Neural cell (in vitro differentiated cells): ENCODE data around the gene CD247. TPM values are rescaled to one million over a fixed set of nuclear protein-coding genes. Genes with fewer than 3 reads are reported as not detected.

Experiments used
- H2AFZ ChIP-seq: fragments of 200-600, 300-800 bp; sonication (generic), shearing (Covaris generic); 2 replicates; pipeline ENCODE4 v1.6.0; 2014; ENCODE audit warnings: low read depth, mild to moderate bottlenecking, antibody characterized with exemption, low read length, moderate library complexity
- H3F3A ChIP-seq: fragments of 200-600 bp; shearing (Covaris generic); 2 replicates; pipeline ENCODE4 v1.6.1; 2016; ENCODE audit warnings: mild to moderate bottlenecking, moderate library complexity, mixed read lengths, antibody characterized with exemption, low read length; ENCODE audit not compliant: insufficient read depth, poor library complexity, severe bottlenecking
- H3K27ac ChIP-seq: fragments of 200-600, 300-800 bp; sonication (generic), shearing (Covaris generic); 2 replicates; pipeline ENCODE4 v1.5.1; 2014; ENCODE audit warnings: mild to moderate bottlenecking, low read length, moderate library complexity
- H3K27me3 ChIP-seq: fragments of 300-800, 200-600 bp; sonication (generic), shearing (Covaris generic); 2 replicates; pipeline ENCODE4 v1.6.0; 2014; ENCODE audit warnings: mild to moderate bottlenecking, low read depth, low read length, moderate library complexity; ENCODE audit not compliant: insufficient read depth
- H3K36me3 ChIP-seq: fragments of 300-800, 200-600 bp; sonication (generic), shearing (Covaris generic); 2 replicates; pipeline ENCODE4 v1.5.1; 2014; ENCODE audit warnings: mild to moderate bottlenecking, antibody characterized with exemption, low read length, moderate library complexity; ENCODE audit not compliant: insufficient read depth
- H3K4me2 ChIP-seq: fragments of 300-800, 200-600 bp; sonication (generic), shearing (Covaris generic); 2 replicates; pipeline ENCODE4 v1.6.0; 2014; ENCODE audit warnings: mild to moderate bottlenecking, low read length
- H3K4me3 ChIP-seq: fragments of 300-800, 200-600 bp; sonication (generic), shearing (Covaris generic); 2 replicates; pipeline ENCODE4 v1.5.1; 2014; ENCODE audit warnings: mild to moderate bottlenecking, low read length, moderate library complexity
- H3K79me2 ChIP-seq: fragments of 200-600 bp; shearing (Covaris generic); replicated peaks from 2 replicates; pipeline ENCODE4 v1.6.0; 2014; ENCODE audit warnings: mild to moderate bottlenecking, low read length, moderate library complexity; ENCODE audit not compliant: insufficient read depth
- H3K9ac ChIP-seq: fragments of 300-800, 200-600 bp; sonication (generic), shearing (Covaris generic); 2 replicates; pipeline ENCODE4 v1.6.1; 2016; ENCODE audit warnings: mild to moderate bottlenecking, low read length, mixed read lengths
- H3K9me2 ChIP-seq: fragments of 200-600 bp; shearing (Covaris generic); 2 replicates; pipeline ENCODE4 v1.6.1; 2016; ENCODE audit warnings: mild to moderate bottlenecking, low read length, mixed read lengths; ENCODE audit not compliant: insufficient read depth
- H3K9me3 ChIP-seq: fragments of 200-600, 300-800 bp; sonication (generic), shearing (Covaris generic); 2 replicates; pipeline ENCODE4 v1.6.1; 2016; ENCODE audit warnings: mild to moderate bottlenecking, mixed run types, low read length, moderate library complexity, mixed read lengths
- H4K20me1 ChIP-seq: fragments of 200-600 bp; shearing (Covaris generic); 2 replicates; pipeline ENCODE4 v1.6.1; 2016; ENCODE audit warnings: mild to moderate bottlenecking, mixed run types; ENCODE audit not compliant: insufficient read depth
- EP300 ChIP-seq: fragments of 450-650 bp; conservative IDR thresholded peaks from 2 replicates; pipeline ENCODE4 v1.6.1; 2014; ENCODE audit warnings: antibody characterized with exemption, mild to moderate bottlenecking, moderate library complexity; ENCODE audit not compliant: poor library complexity, severe bottlenecking
- EZH2 ChIP-seq: fragments of 200-600, 300-800 bp; shearing (Covaris generic), sonication (generic); IDR thresholded peaks from 2 replicates; pipeline ENCODE4 v1.6.1; 2014; ENCODE audit warnings: antibody characterized with exemption, low read length, borderline replicate concordance, mild to moderate bottlenecking; ENCODE audit not compliant: insufficient read depth, poor library complexity, severe bottlenecking
- MXI1 ChIP-seq: fragments of 450-650 bp; conservative IDR thresholded peaks from 2 replicates; pipeline ENCODE4 v1.6.1; 2014; ENCODE audit warnings: antibody characterized with exemption, mild to moderate bottlenecking; ENCODE audit not compliant: poor library complexity, severe bottlenecking
- POLR2AphosphoS5 ChIP-seq: IDR thresholded peaks from 2 replicates; pipeline ENCODE4 v1.6.1; 2012
- RAD21 ChIP-seq: fragments of 450-650 bp; conservative IDR thresholded peaks from 2 replicates; pipeline ENCODE4 v1.6.1; 2014; ENCODE audit warnings: antibody characterized with exemption, mild to moderate bottlenecking, moderate library complexity
- SMC3 ChIP-seq: fragments of 450-650 bp; conservative IDR thresholded peaks from 2 replicates; pipeline ENCODE4 v1.6.1; 2014; ENCODE audit warnings: antibody characterized with exemption, mild to moderate bottlenecking, moderate library complexity; ENCODE audit not compliant: poor library complexity
- TAF1 ChIP-seq: IDR thresholded peaks from 2 replicates; pipeline ENCODE4 v1.6.1; 2012; ENCODE audit warnings: low read depth
- polyA plus RNA-seq: library from polyadenylated mRNA; depleted of rRNA; stranded (reverse); fragments of >200 nt; gene quantifications from 2 replicates; pipeline ENCODE4 v1.2.3, GENCODE V29; 2014
- TF ChIP-seq, protein P1 (sequence below): fragments of 450-650 bp; IDR thresholded peaks from 2 replicates; pipeline ENCODE4 v1.5.1; 2014; ENCODE audit warnings: antibody characterized with exemption, mild to moderate bottlenecking, moderate library complexity; ENCODE audit not compliant: poor library complexity, severe bottlenecking
- TF ChIP-seq, protein P2 (sequence below): IDR thresholded peaks from 2 replicates; pipeline ENCODE4 v1.6.1; 2012; ENCODE audit warnings: borderline replicate concordance

The CD247 gene
- polyA plus RNA-seq, 1 donor from 2014 or later, result not detected

DNA sequence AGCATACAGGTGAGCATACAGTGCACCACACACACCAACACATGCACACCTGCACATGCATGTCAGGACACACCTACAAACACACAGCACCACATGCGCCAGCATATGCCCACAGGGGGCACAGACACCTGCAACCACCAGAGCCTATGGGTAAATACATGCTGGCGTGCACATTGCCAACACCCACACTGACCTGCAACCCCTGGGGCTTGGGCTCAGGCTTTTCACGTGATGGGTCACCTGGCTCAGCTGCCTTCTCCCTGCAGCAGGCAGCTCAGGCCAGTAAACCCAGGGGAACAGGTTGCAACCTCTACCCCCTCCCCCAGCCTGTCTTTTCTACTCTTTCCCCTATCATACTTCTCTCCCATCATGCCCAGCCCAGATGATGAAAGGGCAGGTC is 8.1 kb downstream of the CD247 start:
- no peak overlapping the region for H3K27ac ChIP-seq
- H2AFZ ChIP-seq, result no peak overlapping the region
- H3K4me3 ChIP-seq, result no peak overlapping the region
- H3K9ac ChIP-seq, result no peak overlapping the region
- no peak for TF ChIP-seq RAD21
- TF ChIP-seq POLR2AphosphoS5, result no peak
- TF ChIP-seq MXI1, result no peak
- TF ChIP-seq, protein P1, sequence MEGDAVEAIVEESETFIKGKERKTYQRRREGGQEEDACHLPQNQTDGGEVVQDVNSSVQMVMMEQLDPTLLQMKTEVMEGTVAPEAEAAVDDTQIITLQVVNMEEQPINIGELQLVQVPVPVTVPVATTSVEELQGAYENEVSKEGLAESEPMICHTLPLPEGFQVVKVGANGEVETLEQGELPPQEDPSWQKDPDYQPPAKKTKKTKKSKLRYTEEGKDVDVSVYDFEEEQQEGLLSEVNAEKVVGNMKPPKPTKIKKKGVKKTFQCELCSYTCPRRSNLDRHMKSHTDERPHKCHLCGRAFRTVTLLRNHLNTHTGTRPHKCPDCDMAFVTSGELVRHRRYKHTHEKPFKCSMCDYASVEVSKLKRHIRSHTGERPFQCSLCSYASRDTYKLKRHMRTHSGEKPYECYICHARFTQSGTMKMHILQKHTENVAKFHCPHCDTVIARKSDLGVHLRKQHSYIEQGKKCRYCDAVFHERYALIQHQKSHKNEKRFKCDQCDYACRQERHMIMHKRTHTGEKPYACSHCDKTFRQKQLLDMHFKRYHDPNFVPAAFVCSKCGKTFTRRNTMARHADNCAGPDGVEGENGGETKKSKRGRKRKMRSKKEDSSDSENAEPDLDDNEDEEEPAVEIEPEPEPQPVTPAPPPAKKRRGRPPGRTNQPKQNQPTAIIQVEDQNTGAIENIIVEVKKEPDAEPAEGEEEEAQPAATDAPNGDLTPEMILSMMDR, result no peak
- TF ChIP-seq EZH2, result no peak
- TF ChIP-seq SMC3, result no peak
- TF ChIP-seq, protein P2, sequence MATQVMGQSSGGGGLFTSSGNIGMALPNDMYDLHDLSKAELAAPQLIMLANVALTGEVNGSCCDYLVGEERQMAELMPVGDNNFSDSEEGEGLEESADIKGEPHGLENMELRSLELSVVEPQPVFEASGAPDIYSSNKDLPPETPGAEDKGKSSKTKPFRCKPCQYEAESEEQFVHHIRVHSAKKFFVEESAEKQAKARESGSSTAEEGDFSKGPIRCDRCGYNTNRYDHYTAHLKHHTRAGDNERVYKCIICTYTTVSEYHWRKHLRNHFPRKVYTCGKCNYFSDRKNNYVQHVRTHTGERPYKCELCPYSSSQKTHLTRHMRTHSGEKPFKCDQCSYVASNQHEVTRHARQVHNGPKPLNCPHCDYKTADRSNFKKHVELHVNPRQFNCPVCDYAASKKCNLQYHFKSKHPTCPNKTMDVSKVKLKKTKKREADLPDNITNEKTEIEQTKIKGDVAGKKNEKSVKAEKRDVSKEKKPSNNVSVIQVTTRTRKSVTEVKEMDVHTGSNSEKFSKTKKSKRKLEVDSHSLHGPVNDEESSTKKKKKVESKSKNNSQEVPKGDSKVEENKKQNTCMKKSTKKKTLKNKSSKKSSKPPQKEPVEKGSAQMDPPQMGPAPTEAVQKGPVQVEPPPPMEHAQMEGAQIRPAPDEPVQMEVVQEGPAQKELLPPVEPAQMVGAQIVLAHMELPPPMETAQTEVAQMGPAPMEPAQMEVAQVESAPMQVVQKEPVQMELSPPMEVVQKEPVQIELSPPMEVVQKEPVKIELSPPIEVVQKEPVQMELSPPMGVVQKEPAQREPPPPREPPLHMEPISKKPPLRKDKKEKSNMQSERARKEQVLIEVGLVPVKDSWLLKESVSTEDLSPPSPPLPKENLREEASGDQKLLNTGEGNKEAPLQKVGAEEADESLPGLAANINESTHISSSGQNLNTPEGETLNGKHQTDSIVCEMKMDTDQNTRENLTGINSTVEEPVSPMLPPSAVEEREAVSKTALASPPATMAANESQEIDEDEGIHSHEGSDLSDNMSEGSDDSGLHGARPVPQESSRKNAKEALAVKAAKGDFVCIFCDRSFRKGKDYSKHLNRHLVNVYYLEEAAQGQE, result no peak
- no peak for TF ChIP-seq EP300
- TF ChIP-seq TAF1, result no peak
- H3K4me2 ChIP-seq, result no peak overlapping the region
- H3F3A ChIP-seq, result no peaks in the 10 kb centered on the region
- H3K9me2 ChIP-seq, result no peaks in the 10 kb centered on the region
- no peaks in the 10 kb centered on the region for H3K79me2 ChIP-seq
- no peaks in the 10 kb centered on the region for H4K20me1 ChIP-seq
- no peaks in the 10 kb centered on the region for H3K36me3 ChIP-seq
- no peaks in the 10 kb centered on the region for H3K27me3 ChIP-seq
- H3K9me3 ChIP-seq, result no peaks in the 10 kb centered on the region

DNA sequence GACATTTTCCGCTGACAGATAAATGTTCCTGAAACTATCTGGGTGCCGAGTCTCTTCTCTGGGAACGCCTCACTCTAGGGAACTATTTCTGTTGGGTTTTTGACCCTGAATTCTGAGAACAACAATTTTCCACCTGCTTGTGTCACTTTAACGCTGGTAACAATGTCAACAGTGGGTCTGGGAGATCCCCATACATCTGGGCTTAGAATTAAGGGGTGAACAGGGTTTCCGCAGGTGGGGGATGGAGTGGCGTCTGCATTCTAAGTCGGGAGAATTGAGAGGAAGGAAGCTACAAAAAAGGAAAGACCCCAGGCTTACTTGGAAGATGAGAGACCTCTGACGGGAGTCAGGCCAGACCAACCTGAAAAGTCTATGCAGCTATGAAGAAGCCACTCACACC is 8.7 kb downstream of the CD247 start:
- no peaks in the 10 kb centered on the region for H4K20me1 ChIP-seq
- no peak for TF ChIP-seq EP300
- no peak overlapping the region for H3K4me2 ChIP-seq
- H3K27me3 ChIP-seq, result no peaks in the 10 kb centered on the region
- no peaks in the 10 kb centered on the region for H3K36me3 ChIP-seq
- H3K79me2 ChIP-seq, result no peaks in the 10 kb centered on the region
- no peaks in the 10 kb centered on the region for H3F3A ChIP-seq
- H3K9ac ChIP-seq, result no peak overlapping the region
- H3K9me3 ChIP-seq, result no peaks in the 10 kb centered on the region
- H3K27ac ChIP-seq, result no peak overlapping the region
- no peak overlapping the region for H2AFZ ChIP-seq
- H3K4me3 ChIP-seq, result no peak overlapping the region
- H3K9me2 ChIP-seq, result no peaks in the 10 kb centered on the region

DNA sequence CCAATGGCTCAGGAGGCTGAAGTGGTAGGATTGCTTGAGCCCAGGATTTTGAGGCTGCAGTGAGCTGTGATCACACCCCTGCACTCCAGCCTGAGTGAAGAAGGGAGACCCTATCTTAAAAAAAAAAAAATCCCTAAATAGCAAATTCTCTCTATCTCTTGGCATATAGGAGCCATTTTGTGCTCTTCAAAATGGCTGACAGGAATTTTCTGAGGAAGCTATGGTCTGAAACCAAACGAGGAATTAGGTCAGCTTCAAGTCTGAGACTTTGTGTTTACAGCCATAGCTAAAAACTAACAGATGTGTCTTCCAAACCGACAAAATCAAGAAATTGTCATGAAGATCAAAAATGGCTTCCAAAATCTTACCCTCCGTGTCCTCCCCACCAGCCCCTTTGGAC is 10.6 kb downstream of the CD247 start:
- H3K36me3 ChIP-seq, result no peaks in the 10 kb centered on the region
- H3K9me3 ChIP-seq, result no peaks in the 10 kb centered on the region
- no peak overlapping the region for H3K4me3 ChIP-seq
- H3K4me2 ChIP-seq, result no peak overlapping the region
- no peaks in the 10 kb centered on the region for H4K20me1 ChIP-seq
- no peak for TF ChIP-seq RAD21
- TF ChIP-seq, protein P1, result no peak
- TF ChIP-seq MXI1, result no peak
- TF ChIP-seq SMC3, result no peak
- TF ChIP-seq EP300, result no peak
- TF ChIP-seq, protein P2, result no peak
- no peak for TF ChIP-seq POLR2AphosphoS5
- TF ChIP-seq EZH2, result no peak
- no peak for TF ChIP-seq TAF1
- no peaks in the 10 kb centered on the region for H3F3A ChIP-seq
- no peak overlapping the region for H2AFZ ChIP-seq
- no peaks in the 10 kb centered on the region for H3K9me2 ChIP-seq
- no peak overlapping the region for H3K9ac ChIP-seq
- H3K79me2 ChIP-seq, result no peaks in the 10 kb centered on the region
- no peaks in the 10 kb centered on the region for H3K27me3 ChIP-seq
- H3K27ac ChIP-seq, result no peak overlapping the region
